Measurements from ENCODE around the gene PDCD1.

PDCD1 gene

GRCh38 chr2:241864168-241864849, 5.6 kb upstream of the PDCD1 start:
- no peak for DNase-seq

DNA sequence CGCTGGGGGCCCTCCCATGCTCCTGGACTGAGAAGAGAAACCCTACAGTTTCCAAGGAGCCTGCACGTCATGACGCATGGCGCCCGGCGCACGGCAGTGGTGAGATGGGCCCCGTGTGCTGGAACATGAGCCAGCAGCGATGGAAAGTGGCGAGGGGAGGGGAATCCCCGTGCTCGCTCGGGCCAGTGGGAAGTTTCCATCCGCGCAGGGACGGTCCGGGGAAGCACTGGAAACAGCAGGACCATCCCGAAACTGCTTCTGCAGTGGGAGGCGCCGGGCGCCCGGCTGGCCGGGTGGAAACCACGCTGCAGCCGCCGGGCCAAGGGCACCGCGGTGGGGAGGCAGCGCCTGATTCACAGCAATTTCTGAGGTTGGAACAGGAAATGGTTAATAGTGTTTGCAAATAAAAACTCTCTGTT, 4.9 kb upstream of the PDCD1 start:
- DNase-seq, result no peak

DNA sequence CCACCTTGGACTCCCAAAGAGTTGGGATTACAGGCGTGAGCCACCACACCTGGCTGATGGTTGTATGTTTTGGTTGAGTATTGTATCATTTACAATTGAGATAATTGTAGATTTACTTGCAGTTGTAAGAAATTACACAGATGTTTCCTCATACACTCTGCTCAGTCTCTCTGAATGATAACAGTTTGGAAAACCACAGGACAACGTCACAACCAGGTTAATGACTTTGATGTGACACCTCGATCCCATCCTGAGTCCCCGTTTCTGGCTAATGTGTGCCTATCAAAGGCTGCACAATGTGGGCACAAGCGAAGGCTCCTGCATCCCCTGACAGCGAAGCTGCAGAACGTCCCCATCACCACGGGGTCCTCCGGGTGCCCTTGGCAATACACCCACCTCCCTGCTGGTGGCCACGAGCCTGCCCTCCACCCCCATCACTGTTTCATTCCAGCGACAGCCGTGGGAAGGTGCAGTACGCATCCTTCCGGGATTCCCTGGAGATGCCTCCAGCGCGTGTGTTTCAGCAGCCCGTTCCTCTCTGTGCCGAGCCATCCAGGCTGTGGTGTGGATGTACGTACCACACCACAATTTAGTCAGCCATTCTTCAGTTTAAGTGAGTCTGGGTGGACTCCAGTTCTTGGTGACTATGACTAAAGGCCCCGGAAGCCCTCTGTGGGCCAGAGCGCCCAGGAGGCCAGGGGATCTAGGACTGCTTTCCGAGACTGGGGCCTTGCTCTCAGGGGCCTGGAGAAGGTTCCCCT, 4.3 kb upstream of the PDCD1 start:
- no peak for DNase-seq

- DNase-seq, result no peak
These were observed 3.4 kb upstream of the PDCD1 start for GRCh38 chr2:241862093-241862492.

- DNase-seq, result no peak
These were observed 2.6 kb upstream of the PDCD1 start for GRCh38 chr2:241861264-241861663.

DNA sequence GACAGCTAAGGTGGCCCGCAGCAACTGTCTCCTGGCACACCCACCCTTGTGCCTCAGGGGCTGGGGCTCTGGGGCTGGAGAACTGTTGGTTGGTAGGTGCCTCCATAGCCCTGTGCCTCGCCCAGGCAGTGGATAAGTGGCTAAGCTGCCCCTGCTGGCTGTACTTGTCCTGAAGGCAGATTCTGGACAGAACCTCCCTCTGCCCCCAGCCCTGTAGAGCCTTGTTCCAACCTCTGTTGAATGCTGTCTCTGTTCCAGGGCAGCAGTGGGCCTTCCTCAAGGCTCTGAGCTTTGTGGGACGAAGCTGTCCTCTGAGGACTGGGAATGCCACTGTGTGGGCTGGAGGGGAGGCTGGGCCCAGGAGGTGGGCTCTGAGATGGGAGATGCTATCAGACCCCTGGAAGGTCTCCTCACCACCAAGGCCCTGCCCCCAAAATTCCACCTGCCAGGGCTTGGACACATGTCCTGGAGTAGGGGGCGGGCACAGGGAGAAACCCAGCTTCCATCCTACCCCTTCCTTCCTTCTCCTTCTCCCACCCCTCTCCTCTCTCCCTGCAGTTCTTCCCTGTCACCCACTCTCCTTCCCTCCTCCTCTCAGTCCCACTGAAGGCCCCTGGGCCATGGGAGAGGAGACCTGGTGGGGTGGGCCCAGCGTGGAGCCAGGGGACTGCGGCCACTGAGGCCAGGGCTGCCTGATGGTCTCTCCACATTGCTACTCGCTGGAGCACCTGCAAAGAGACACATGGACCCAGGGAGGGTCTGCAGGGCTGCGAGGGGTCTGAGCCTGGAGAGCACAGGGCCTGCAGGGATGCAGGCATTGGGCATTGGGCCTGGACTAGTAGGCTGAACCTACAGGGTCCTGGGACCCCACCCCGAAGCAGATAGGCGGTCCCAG, 1.7 kb upstream of the PDCD1 start:
- DNase-seq, result no peak

DNA sequence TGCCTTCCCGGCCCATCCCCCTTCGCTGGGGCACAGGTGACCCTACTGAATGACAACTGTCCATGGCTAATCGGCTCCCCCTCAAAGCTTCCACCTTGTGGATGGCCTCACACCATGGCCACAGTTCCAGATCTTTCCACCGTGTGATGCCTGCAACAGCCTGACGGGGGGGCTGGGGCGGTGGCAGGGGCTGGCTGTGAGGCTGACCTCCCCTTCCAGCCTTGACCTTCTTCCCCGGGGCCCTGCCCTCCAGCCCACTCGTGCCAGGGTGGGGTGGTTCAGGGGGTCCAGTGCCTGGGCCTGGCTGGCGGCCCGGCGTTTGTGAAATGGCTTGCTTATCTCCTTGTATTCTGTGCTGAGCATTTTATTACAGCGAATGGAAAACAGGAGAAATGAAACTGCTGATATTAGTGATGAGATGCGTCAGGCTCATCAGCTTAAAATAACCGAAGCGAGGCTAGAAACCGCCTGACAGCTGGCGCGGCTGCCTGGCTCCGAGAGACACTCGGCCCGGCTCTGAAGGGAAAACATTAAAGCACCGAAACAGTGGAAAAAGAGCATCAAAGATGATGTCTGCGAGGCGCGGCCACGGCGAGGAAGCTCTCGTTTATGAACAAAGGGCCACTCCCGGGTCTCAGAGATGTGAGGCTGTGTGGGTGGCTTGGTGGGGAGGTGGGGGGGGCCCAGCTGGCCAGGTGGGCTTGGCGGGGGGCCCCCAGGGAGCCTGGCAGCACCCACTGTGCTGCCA, 916 bp upstream of the PDCD1 start:
- DNase-seq, result no peak

- no peak for DNase-seq
These were observed 332 bp upstream of the PDCD1 start for GRCh38 chr2:241859017-241859435.

DNA sequence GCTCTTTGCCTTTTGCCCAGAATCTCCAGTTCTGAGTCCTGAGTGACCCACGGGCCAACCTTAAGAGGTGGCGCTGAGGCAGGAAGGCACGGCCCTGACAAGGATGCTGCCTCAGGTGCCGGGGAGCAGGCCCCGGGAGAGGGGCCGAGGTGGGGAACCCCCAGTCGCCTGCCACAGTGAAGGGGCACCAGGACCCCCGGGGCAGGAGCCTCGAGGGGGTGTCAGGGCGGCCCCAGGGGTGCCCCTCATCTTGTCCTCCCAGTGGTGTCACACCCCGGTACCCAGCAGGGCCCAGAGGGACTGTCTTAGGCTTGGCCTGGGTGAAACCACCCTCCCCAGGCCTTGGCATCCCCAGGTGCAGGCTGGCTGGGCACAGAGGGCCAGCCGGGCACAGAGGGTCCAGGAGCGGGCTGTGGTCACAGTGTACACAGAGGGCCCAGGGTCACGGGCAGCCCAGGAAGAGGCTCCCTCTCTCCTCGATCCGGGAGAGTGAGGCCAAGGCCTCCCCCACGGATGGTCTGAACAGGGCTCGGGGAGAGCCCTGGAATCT, 1.0 kb downstream of the PDCD1 start:
- no peak for DNase-seq

DNA sequence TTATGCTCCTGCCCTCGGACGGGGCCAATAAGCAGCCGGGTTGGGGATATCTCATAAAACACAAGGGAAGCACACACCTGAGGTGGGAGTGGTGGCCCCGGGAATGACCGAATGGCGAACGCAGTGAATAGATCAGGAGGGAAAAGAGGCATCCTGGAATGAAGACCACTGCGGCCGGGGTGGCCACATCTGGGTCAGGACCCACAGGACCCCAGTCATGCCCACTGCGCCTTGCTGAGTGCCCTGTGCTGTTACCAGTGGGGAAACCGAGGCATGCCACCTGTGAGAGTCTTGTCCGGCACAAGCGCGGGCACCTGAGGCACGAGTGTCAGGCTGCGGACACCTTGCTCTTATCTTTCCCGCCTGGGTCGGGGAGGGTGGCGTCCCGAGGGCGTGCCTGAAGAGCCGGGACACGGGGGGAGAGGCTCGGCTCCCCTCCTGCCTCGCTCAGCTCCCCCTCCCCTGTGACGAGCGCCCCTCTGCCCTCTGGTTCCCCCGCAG, 1.6 kb downstream of the PDCD1 start:
- no peak for DNase-seq

DNA sequence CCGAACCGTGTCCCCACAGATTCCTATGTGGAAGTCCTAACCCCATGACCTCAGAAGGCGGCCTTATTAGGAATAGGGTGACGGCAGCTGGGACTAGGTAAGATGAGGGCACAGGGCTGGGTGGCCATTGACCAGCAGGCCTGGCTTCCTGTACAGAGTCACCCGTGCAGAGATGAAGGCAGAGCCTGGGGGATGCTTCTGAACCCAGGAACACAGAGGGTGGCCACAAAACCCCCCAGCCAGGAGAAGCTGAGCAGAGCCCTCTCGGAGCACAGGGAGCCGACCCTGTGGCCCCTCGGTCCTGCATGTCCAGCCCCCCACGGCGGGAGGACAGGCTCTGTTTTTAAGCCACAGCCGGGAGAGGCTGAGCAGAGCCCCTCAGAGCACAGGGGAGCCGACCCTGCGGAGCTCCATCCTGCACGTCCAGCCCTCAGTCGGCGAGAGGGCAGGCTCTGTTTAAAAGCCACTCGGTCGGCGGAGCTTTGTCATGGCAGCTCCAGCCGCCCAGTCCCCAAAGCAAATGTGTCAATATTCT, 2.7 kb downstream of the PDCD1 start:
- no peak for DNase-seq

DNA sequence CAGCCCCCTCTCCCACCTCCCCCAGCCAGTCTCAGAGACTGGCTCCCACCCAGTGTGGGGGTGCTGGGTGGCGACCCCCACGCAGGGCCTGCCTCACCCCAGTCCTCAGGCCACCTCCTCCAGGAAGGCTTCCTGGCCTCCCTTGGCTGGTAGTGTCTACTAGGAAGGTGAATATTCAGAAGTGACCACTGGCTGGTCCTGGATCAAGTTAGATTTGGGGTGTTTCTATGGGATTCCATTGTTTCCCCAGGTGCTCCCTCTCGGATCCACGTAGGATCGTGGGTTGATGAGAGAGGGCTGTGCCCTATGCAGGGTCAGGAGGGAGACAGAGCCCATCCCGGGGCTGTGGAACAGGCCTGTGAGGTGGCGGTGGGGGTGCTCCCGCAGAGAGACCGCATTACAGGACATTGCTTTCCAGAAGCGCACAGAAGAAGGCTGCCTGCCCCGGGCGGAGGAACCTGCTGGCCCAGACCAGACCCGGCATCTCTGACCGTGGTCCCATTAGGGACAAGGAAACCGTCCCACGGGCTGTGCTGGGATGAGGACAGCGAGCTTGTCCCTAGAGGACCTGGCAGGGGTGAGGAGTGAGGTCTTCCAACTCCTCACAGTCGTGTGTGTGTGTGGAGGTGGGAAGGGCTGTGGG, 3.3 kb downstream of the PDCD1 start:
- no peak for DNase-seq

DNA sequence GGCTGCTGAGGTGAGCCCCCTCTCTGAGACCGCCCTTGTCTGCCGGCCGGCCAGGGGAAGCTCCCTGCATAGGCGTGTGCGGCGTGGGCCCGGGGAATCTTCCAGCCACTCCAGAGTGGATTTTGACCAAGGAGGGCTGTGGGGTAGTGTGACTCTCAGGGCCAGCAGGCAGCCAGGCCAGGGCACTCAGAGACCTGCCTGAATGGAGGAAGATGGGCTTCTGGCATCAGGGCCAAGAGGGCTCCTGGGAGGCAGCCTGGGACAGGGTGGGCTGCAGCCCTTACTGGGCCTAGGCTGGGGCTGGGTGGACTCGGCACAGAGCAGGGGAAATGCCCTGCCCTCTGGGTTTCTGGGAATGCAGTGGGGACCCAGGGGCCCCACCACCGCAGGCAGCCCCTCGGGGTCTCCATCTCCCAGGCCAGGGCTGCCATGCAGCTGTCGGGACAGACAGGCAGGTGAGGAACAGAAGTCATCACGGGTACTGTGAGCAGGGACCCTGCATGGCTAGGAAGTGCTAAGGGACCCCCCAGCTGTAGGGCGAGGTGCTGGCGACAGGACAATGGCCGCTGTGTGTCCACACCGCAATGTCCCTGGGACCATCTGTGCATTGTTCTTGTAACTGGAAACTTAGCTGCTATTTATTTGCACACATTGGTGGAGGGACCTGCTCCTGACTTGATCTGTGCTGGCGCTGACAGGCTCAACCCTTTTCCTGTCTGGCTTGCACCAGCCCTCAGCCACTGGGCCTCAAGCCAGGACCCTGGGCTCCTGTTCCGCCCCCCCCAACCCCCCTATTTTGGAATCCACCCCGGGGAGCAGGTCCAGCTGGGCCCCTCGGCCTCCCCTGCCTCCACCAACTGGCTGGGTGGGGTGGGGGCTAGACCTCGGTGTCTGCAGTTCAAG, 4.1 kb downstream of the PDCD1 start:
- no peak for DNase-seq

- no peak for DNase-seq
These were observed 4.9 kb downstream of the PDCD1 start for GRCh38 chr2:241853651-241854341.

- no peak for DNase-seq
These were observed 5.6 kb downstream of the PDCD1 start for GRCh38 chr2:241852981-241853631.

DNA sequence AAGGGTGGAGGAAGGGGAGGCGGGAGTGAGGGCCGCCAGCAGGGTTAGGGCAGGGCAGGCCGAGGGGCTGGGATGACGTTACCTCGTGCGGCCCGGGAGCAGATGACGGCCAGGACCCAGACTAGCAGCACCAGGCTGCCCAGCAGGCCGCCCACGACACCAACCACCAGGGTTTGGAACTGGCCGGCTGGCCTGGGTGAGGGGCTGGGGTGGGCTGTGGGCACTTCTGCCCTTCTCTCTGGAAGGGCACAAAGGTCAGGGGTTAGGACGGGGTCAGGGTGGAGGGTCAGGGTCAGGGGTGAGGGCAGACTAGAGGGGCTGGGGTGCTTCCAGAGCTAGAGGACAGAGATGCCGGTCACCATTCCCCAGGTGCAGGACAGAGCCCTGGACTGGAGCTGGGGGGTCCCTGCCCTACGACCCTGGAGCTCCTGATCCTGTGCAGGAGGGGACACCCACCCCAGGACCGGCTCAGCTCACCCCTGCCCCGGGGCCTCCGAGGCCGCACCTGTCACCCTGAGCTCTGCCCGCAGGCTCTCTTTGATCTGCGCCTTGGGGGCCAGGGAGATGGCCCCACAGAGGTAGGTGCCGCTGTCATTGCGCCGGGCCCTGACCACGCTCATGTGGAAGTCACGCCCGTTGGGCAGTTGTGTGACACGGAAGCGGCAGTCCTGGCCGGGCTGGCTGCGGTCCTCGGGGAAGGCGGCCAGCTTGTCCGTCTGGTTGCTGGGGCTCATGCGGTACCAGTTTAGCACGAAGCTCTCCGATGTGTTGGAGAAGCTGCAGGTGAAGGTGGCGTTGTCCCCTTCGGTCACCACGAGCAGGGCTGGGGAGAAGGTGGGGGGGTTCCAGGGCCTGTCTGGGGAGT, 6.3 kb downstream of the PDCD1 start:
- no peak for DNase-seq

DNA sequence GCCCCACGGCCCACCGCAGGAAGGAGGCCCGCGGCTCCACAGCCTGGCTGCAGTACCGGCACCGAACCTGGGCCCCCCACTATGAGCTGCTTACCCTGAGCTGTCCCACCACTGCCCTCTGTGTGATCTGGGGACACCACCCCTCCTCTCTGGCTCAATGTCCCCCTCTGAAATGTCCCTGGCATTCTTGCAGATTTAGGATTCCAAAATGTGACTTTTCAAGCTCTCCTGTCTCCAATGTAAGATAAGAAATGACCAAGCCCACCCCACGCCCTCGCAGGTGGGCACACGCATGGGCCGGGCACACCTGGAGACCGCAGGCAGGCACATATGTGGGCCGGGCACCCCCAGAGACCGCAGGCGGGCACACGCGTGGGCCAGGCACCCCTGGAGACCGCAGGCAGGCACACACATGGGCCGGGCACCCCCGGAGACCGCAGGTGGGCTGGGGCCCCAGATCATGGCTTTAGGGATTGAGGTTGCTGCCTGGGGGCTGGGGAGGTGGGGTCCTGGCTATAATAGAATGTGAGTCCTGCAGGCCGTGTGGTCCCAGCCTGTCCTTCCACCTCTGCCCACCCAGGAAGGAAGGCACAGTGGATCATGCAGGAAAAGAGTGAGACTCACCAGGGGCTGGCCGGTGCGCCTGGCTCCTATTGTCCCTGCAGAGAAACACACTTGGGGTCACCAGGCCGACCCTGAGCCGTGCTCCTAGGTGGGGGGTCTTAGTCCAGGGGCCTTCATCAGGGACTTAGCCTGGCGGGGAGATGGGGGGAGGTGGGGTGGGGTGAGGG, 7.2 kb downstream of the PDCD1 start:
- DNase-seq, result no peak
